SK-N-SH (cell line): Measurements from ENCODE around the gene APC2. TPM values are rescaled to one million over a fixed set of nuclear protein-coding genes. Genes with fewer than 3 reads are reported as not detected.

Source experiments
- CTCF ChIA-PET: fragments of 300-600, 350-600 bp; formaldehyde crosslinking; extraction: SDS; loops from one replicate; lab custom pipeline; 2021; lab: Yijun Ruan, JAX
- POLR2A ChIA-PET: fragments of 350-600 bp; sonication (Branson Sonifier 250); formaldehyde crosslinking; extraction: SDS; loops from one replicate; lab custom pipeline; 2020; ENCODE audit warnings: antibody characterized with exemption, inconsistent platforms; lab: Yijun Ruan, JAX
- DNase-seq: peaks from one replicate; pipeline ENCODE4 v3.0.0; 2012
- H2AFZ ChIP-seq: fragments of 200-600 bp; sonication (generic); 2 replicates; pipeline ENCODE4 v1.8.1; 2016; ENCODE audit warnings: antibody characterized with exemption, mild to moderate bottlenecking, low read depth
- H3F3A ChIP-seq: fragments of 200-600 bp; sonication (generic); replicated peaks from 2 replicates; pipeline ENCODE3; 2016; ENCODE audit warnings: antibody characterized with exemption, mild to moderate bottlenecking; ENCODE audit not compliant: insufficient read depth
- H3K27ac ChIP-seq, 2 experiments: fragments of 200-500 bp in 1 of 2; fragments of 200-600 bp in 1 of 2; sonication (Bioruptor generic) in 1 of 2; sonication (generic), shearing (Covaris generic) in 1 of 2; 2 replicates each; pipeline versions ENCODE4 v1.5.1 to v1.6.1; 2014 to 2016; ENCODE audit warnings: low read depth in 2 of 2, inconsistent platforms in 1 of 2, low read length in 1 of 2, mild to moderate bottlenecking in 1 of 2, mixed read lengths in 1 of 2
- H3K27me3 ChIP-seq: fragments of 200-600 bp; sonication (generic), shearing (Covaris generic); 2 replicates; pipeline ENCODE4 v1.6.1; 2016; ENCODE audit warnings: mixed run types; ENCODE audit not compliant: insufficient read depth
- H3K36me3 ChIP-seq, 2 experiments: fragments of 200-500 bp in 1 of 2; fragments of 200-600 bp in 1 of 2; sonication (Bioruptor generic) in 1 of 2; sonication (generic) in 1 of 2; replicated peaks in 1 of 2; 2 replicates each; pipeline versions ENCODE3 to v1.5.1; 2014 to 2016; ENCODE audit warnings: low read length in 1 of 2, mild to moderate bottlenecking in 1 of 2; ENCODE audit not compliant: insufficient read depth in 2 of 2, control insufficient read depth in 1 of 2
- H3K4me1 ChIP-seq, 2 experiments: fragments of 200-500 bp in 1 of 2; fragments of 200-600 bp in 1 of 2; sonication (Bioruptor generic) in 1 of 2; sonication (generic), shearing (Covaris generic) in 1 of 2; 2 replicates each; pipeline versions ENCODE4 v1.5.1 to v1.6.1; 2014 to 2016; ENCODE audit warnings: low read depth in 1 of 2, low read length in 1 of 2, mixed run types in 1 of 2; ENCODE audit not compliant: insufficient read depth in 2 of 2, control insufficient read depth in 1 of 2
- H3K4me2 ChIP-seq: fragments of 200-600 bp; sonication (generic), shearing (Covaris generic); 2 replicates; pipeline ENCODE4 v1.6.1; 2017; ENCODE audit warnings: mixed run types
- H3K4me3 ChIP-seq, 2 experiments: fragments of 200-500 bp in 1 of 2; fragments of 200-600 bp in 1 of 2; sonication (Bioruptor generic) in 1 of 2; sonication (generic), shearing (Covaris generic) in 1 of 2; 2 replicates each; pipeline versions ENCODE4 v1.5.1 to v1.8.1; 2014 to 2016; ENCODE audit warnings: low read depth in 2 of 2, inconsistent platforms in 1 of 2, low read length in 1 of 2, mild to moderate bottlenecking in 1 of 2, mixed read lengths in 1 of 2, moderate library complexity in 1 of 2
- H3K79me2 ChIP-seq: fragments of 200-600 bp; sonication (generic); 2 replicates; pipeline ENCODE4 v1.8.1; 2017; ENCODE audit warnings: mild to moderate bottlenecking; ENCODE audit not compliant: insufficient read depth
- H3K9ac ChIP-seq: fragments of 200-600 bp; sonication (generic); 2 replicates; pipeline ENCODE4 v1.6.1; 2017; ENCODE audit warnings: mixed run types
- H3K9me2 ChIP-seq: fragments of 200-600 bp; sonication (generic); 2 replicates; pipeline ENCODE4 v1.6.1; 2017; ENCODE audit warnings: mixed run types
- H3K9me3 ChIP-seq: fragments of 200-600 bp; sonication (generic); 2 replicates; pipeline ENCODE4 v1.6.1; 2017; ENCODE audit warnings: mixed run types, mild to moderate bottlenecking, moderate library complexity
- H4K20me1 ChIP-seq: fragments of 200-600 bp; sonication (generic); 2 replicates; pipeline ENCODE4 v1.6.1; 2017; ENCODE audit warnings: mild to moderate bottlenecking, mixed run types; ENCODE audit not compliant: insufficient read depth
- CHD2 ChIP-seq: fragments of 150-350 bp; IDR thresholded peaks from 2 replicates; pipeline ENCODE4 v1.6.1; 2018; ENCODE audit warnings: low read length; ENCODE audit not compliant: partially characterized antibody
- GATA2 ChIP-seq: sonication (generic); formaldehyde crosslinking; IDR thresholded peaks from 2 replicates; pipeline ENCODE4 v1.5.0; 2020; ENCODE audit warnings: mild to moderate bottlenecking, missing genetic modification reagents
- IRF3 ChIP-seq: fragments of 150-350 bp; IDR thresholded peaks from 2 replicates; pipeline ENCODE4 v1.6.1; 2016; ENCODE audit warnings: mild to moderate bottlenecking, low read depth, low read length
- MEF2A ChIP-seq: IDR thresholded peaks from 2 replicates; pipeline ENCODE4 v1.4.0; 2012; ENCODE audit warnings: low read depth, borderline replicate concordance
- REST ChIP-seq: IDR thresholded peaks from 2 replicates; pipeline ENCODE4 v1.6.1; 2012; ENCODE audit warnings: mild to moderate bottlenecking, low read depth, low read length, moderate library complexity
- TAF1 ChIP-seq: IDR thresholded peaks from 2 replicates; pipeline ENCODE4 v1.6.1; 2012; ENCODE audit warnings: low read depth, mild to moderate bottlenecking, low read length, moderate library complexity, borderline replicate concordance
- TCF12 ChIP-seq: IDR thresholded peaks from 2 replicates; pipeline ENCODE4 v1.4.0; 2012
- WGBS: methylation state at CpG from one replicate; pipeline ENCODE4 v1.1.6; 2017; ENCODE audit warnings: low lambda C conversion rate; 5-methylcytosine and 5-hydroxymethylcytosine counted together
- polyA plus RNA-seq, 3 experiments: library from polyadenylated mRNA; depleted of rRNA; stranded (reverse); fragments of >200 nt; gene quantifications; 2 replicates each; pipeline ENCODE4 v1.2.3, GENCODE V29; 2012

The APC2 gene
- polyA plus RNA-seq, 1 of the 3 experiments (the other 2 are of a cell fraction) = 1.3 TPM

GRCh38 chr19:1520203-1520780, 70.4 kb downstream of the APC2 start:
- no peaks in the 10 kb centered on the region for H4K20me1 ChIP-seq
- DNase-seq = no peak
- H2AFZ ChIP-seq = no peak overlapping the region
- 47% methylated on average over 6 of the region's 17 CpGs for WGBS
- no peaks in the 10 kb centered on the region for H3K9me3 ChIP-seq
- no peak overlapping the region for H3K4me2 ChIP-seq
- no peaks in the 10 kb centered on the region for H3K4me1 ChIP-seq
- H3K9me2 ChIP-seq = no peaks in the 10 kb centered on the region
- no peak overlapping the region for H3K4me3 ChIP-seq
- POLR2A ChIA-PET = no interaction called here
- peaks cover 6% of the 10 kb centered on the region for H3F3A ChIP-seq
- H3K36me3 ChIP-seq = no peaks in the 10 kb centered on the region
- H3K79me2 ChIP-seq = no peaks in the 10 kb centered on the region
- no peak overlapping the region for H3K27ac ChIP-seq
- TF ChIP-seq MEF2A = no peak
- TF ChIP-seq TAF1 = no peak
- no peak for TF ChIP-seq IRF3
- TF ChIP-seq, all 33 proteins: peak for 0
- CTCF ChIA-PET = interaction anchor here (1.5 kb wide), 1 partner anchor 26 kb away, joined by 5 read pairs; no protein-coding TSS in a partner anchor
- H3K9ac ChIP-seq = no peak overlapping the region
- peaks cover 25% of the 10 kb centered on the region for H3K27me3 ChIP-seq

- no peak for TF ChIP-seq GATA2 (CRISPR knock-in tag)
- no peak for TF ChIP-seq TCF12
- no peak for TF ChIP-seq REST
- TF ChIP-seq CHD2 = no peak
- ChIA-PET POLR2A (interaction anchor here (1.1 kb wide), 1 partner anchor 69 kb away, joined by 3 read pairs; no protein-coding TSS in a partner anchor), CTCF (interaction anchor here (1.0 to 2.3 kb wide), 4 partner anchors 9 to 25 kb away, joined by 3 to 14 read pairs (median 4); partner anchors contain the start of gene ADAMTSL5)
These were observed 71.7 kb downstream of the APC2 start for GRCh38 chr19:1521636-1522035.

More at GRCh38 chr19:1521636-1522035, 71.7 kb downstream of the APC2 start:
- DNase-seq = no peak
- peaks cover 38% of the 10 kb centered on the region for H3K27me3 ChIP-seq
- H3K27ac ChIP-seq = no peak overlapping the region
- H3K9me3 ChIP-seq = no peaks in the 10 kb centered on the region
- H3K36me3 ChIP-seq = no peaks in the 10 kb centered on the region
- WGBS = 83% methylated on average over 7 of the region's 14 CpGs
- no peak overlapping the region for H3K4me2 ChIP-seq
- H3K4me3 ChIP-seq = no peak overlapping the region
- no peak overlapping the region for H2AFZ ChIP-seq
- H3F3A ChIP-seq = peaks cover 6% of the 10 kb centered on the region
- H4K20me1 ChIP-seq = no peaks in the 10 kb centered on the region
- H3K9me2 ChIP-seq = no peaks in the 10 kb centered on the region
- no peaks in the 10 kb centered on the region for H3K4me1 ChIP-seq
- no peak overlapping the region for H3K9ac ChIP-seq
- no peaks in the 10 kb centered on the region for H3K79me2 ChIP-seq
